Small intestine (tissue), 7 donors: ENCODE data around the gene MSMB. TPM values are rescaled to one million over a fixed set of nuclear protein-coding genes. Genes with fewer than 3 reads are reported as not detected.

Experiments used
- DNase-seq, 2 donors: peaks; one replicate each; pipeline versions ENCODE4 v3.0.0 to v3.0.0-alpha.2; 2013
- FAIRE-seq: peaks from 2 replicates; lab custom pipeline; 2012; peaks lifted over from hg19 to GRCh38; lab: Jason Lieb, UNC
- H3K27ac ChIP-seq, 3 donors: one replicate each; pipeline ENCODE4 v1.5.1; 2013; ENCODE audit warnings: low read length in 2 of 3, mild to moderate bottlenecking in 2 of 3, control low read depth in 1 of 3, inconsistent platforms in 1 of 3, low read depth in 1 of 3, moderate library complexity in 1 of 3
- H3K27me3 ChIP-seq, 3 donors: one replicate each; pipeline ENCODE4 v1.6.1; 2013; ENCODE audit warnings: low read length in 3 of 3, inconsistent platforms in 1 of 3; ENCODE audit not compliant: control insufficient read depth in 3 of 3, insufficient read depth in 3 of 3
- H3K36me3 ChIP-seq, 3 donors: one replicate each; pipeline ENCODE4 v1.6.1; 2013; ENCODE audit warnings: low read length in 3 of 3, inconsistent platforms in 1 of 3, low read depth in 1 of 3, mild to moderate bottlenecking in 1 of 3, moderate library complexity in 1 of 3; ENCODE audit not compliant: control insufficient read depth in 3 of 3, insufficient read depth in 2 of 3
- H3K4me1 ChIP-seq, 3 donors: one replicate each; pipeline ENCODE4 v1.6.1; 2013; ENCODE audit warnings: low read length in 2 of 3, inconsistent platforms in 1 of 3, low read depth in 1 of 3, mild to moderate bottlenecking in 1 of 3, moderate library complexity in 1 of 3; ENCODE audit not compliant: control insufficient read depth in 3 of 3, insufficient read depth in 2 of 3
- H3K4me3 ChIP-seq, 3 donors: one replicate each; pipeline ENCODE4 v1.5.1; 2013; ENCODE audit warnings: low read length in 3 of 3, control low read depth in 1 of 3, inconsistent platforms in 1 of 3, low read depth in 1 of 3, mild to moderate bottlenecking in 1 of 3, moderate library complexity in 1 of 3
- H3K9me3 ChIP-seq, 2 donors: one replicate each; pipeline ENCODE4 v1.6.1; 2013; ENCODE audit warnings: low read depth in 1 of 2, low read length in 1 of 2; ENCODE audit not compliant: control insufficient read depth in 2 of 2, insufficient read depth in 1 of 2
- WGBS, 3 donors: extraction: QIAGEN DNeasy Blood & Tissue Kit; methylation state at CpG; one replicate each; pipeline ENCODE4 v1.1.7; 2013; 5-methylcytosine and 5-hydroxymethylcytosine counted together
- polyA plus RNA-seq, 4 donors: library from polyadenylated mRNA; stranded (reverse) in 3 of 4; unstranded in 1 of 4; fragments of 200-250 nt in 3 of 4; fragments of 120-200 nt in 1 of 4; gene quantifications; one replicate each; pipeline versions ENCODE4 v1.2.1 to v1.2.3, GENCODE V29; 2013
- donor health status: healthy with polysubstance abuse.
- donor health status: control.
- donor health status: control.
- donor health status: Bipolar disorder and iron deficiency.
- donor health status: healthy.

Gene MSMB
- polyA plus RNA-seq, 4 donors, result 0.58 to 46.3 (median 1.4) TPM; not detected in 1

- no peaks in the 10 kb centered on the region for H3K27me3 ChIP-seq
- no peaks in the 10 kb centered on the region for H3K9me3 ChIP-seq
- H3K36me3 ChIP-seq, result peaks cover 4 to 15% (median 8%) of the 10 kb centered on the region in 3 donors
- H3K4me3 ChIP-seq, result peak overlapping the region in 1 of 3 donors; percentile 21
- FAIRE-seq (no peak), DNase-seq (no peak)
- H3K27ac ChIP-seq, result peak overlapping the region; percentile 10 to 77 (median 58)
- peaks cover 6 to 36% (median 12%) of the 10 kb centered on the region in 3 donors for H3K4me1 ChIP-seq
- 62 to 76% (median 62%) methylated on average over 3 of the region's 3 CpGs for WGBS, 3 donors
Observed at GRCh38 chr10:46020344-46020657, 25.8 kb downstream of the MSMB start.

DNA sequence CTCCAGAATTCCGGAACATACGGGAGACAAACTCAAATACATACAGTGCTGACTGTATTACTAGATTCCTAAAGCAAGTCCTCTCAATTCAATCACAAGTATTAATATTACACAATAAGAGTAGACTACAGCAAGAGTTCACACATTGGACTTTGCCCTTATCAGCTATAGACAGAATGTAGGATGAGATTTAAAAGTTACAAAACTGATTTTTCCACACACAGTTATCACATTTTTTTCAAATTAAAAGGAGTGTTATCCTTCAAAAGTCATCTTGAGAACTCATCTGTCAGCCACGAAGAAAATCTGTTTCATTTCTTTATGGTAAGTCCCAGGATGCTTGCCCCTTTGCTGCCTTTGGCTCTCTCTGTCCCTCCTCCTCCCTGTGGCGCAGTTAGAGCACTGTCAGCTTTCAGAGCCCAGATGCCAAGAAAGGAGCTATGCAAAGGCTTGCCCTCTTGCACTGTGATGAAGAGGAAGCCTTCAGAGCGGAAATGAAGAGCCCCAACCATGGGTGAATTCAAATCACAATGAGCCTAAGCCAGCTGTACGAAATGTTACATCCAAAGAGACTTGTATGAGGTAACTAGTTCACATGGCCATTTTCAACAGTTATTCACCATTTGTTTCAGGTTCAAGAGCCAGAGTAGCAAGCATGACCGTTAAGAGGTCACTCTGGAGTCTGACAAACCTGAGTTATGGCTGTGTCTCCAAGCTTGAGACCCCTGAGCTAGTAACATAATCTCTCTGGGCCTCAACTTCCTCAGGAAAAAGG, 26.3 kb downstream of the MSMB start:
- Histone ChIP-seq H3K36me3 (peaks cover 6 to 11% (median 10%) of the 10 kb centered on the region in 3 donors), H3K4me3 (peak overlapping the region in 1 of 3 donors; percentile 22), H3K27ac (peak overlapping the region; percentile 10 to 77 (median 58)), H3K9me3 (no peaks in the 10 kb centered on the region), H3K27me3 (no peaks in the 10 kb centered on the region), H3K4me1 (peaks cover 5 to 34% (median 13%) of the 10 kb centered on the region in 3 donors)
- WGBS, 3 donors, result 34 to 55% (median 43%) methylated on average over 7 of the region's 7 CpGs
- FAIRE-seq (no peak), DNase-seq (peak; percentile 65 to 78)

DNA sequence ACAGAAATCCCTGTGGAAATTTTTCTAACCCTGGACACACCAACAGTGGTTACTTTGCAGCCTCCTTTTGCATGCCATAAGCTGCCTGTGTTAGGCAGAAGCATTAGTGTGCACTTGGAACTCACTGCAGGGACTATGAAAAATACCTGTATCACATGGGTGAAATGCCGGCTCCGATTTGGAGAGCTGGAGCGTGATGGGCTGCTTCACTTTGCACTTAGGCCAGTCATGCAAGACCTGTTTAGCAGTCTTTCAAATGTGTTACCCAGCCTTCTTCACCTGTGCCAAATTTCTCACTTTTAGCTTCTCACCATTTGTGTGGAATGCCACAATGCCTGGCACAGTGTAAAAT, 26.9 kb downstream of the MSMB start:
- DNase-seq, result no peak
- WGBS, 3 donors, result 70 to 76% (median 73%) methylated on average over 3 of the region's 3 CpGs
- Histone ChIP-seq H3K9me3 (no peaks in the 10 kb centered on the region), H3K4me3 (peak overlapping the region in 1 of 3 donors; percentile 22), H3K4me1 (peaks cover 5 to 32% (median 14%) of the 10 kb centered on the region in 3 donors), H3K27ac (no peak overlapping the region), H3K36me3 (peaks cover 8 to 13% (median 12%) of the 10 kb centered on the region in 3 donors), H3K27me3 (no peaks in the 10 kb centered on the region)
- FAIRE-seq, result no peak

- Histone ChIP-seq H3K36me3 (peaks cover 10 to 17% (median 12%) of the 10 kb centered on the region in 3 donors), H3K27me3 (no peaks in the 10 kb centered on the region), H3K4me1 (peaks cover 5 to 28% (median 14%) of the 10 kb centered on the region in 3 donors), H3K27ac (peak overlapping the region in 1 of 3 donors; percentile 18), H3K9me3 (no peaks in the 10 kb centered on the region), H3K4me3 (peak overlapping the region in 1 of 3 donors; percentile 22)
- WGBS, 3 donors, result 47 to 56% (median 49%) methylated on average over 2 of the region's 2 CpGs
- DNase-seq (no peak), FAIRE-seq (no peak)
Observed at GRCh38 chr10:46018453-46019176, 27.5 kb downstream of the MSMB start.

- WGBS, 3 donors, result 81 to 86% (median 84%) methylated on average over 2 of the region's 2 CpGs
- H3K4me3 ChIP-seq, result no peak overlapping the region
- H3K9me3 ChIP-seq, result no peaks in the 10 kb centered on the region
- no peaks in the 10 kb centered on the region for H3K27me3 ChIP-seq
- peaks cover 5 to 27% (median 14%) of the 10 kb centered on the region in 3 donors for H3K4me1 ChIP-seq
- DNase-seq, result no peak
- peaks cover 13 to 19% (median 14%) of the 10 kb centered on the region in 3 donors for H3K36me3 ChIP-seq
- no peak for FAIRE-seq
- no peak overlapping the region for H3K27ac ChIP-seq
Observed at GRCh38 chr10:46017733-46018132, 28.3 kb downstream of the MSMB start.

DNA sequence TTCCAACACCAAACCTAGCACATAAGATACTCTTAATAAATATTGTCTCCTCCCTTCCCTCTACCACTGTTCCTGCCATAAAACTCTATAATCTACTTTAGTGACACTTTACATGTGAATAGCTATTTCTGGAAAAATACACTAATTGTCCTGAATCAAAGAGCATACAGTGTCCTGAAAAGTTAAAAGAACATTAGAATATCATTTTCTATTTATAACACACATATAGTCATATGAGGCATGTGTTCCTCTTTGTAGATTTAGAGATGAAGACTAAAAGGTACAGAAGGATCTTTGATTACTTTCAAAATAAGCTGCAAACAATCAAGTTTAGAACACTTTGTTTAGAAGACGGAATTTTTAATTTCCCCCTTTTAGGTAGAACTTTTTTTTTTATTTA, 29.3 kb downstream of the MSMB start:
- FAIRE-seq (no peak), DNase-seq (no peak)
- H3K4me3 ChIP-seq, result no peak overlapping the region
- no peaks in the 10 kb centered on the region for H3K9me3 ChIP-seq
- peaks cover 13 to 17% (median 16%) of the 10 kb centered on the region in 3 donors for H3K36me3 ChIP-seq
- no peaks in the 10 kb centered on the region for H3K27me3 ChIP-seq
- no peak overlapping the region for H3K27ac ChIP-seq
- 87 to 100% (median 88%) methylated on average over 1 of the region's 1 CpG for whole genome bisulfite sequencing, 3 donors
- peaks cover 5 to 24% (median 11%) of the 10 kb centered on the region in 3 donors for H3K4me1 ChIP-seq

DNA sequence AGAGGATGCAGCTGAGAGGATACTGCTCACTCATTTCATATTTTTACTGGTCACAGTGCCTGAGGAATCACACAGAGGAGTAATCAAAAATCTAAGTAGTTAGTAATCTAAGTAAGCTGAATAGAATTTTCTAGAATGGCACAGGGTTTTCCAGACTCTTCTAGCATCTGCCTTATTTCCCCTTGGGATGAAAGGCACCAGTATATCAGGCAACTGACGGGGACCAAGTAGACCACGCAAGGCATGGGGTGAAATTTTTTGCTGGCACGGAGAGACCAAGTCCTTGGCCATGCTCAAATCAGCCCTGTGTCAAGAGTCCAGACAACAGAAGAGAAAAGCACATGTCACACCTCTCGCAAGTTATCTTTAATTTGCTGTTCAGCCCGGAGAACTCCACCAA, 29.9 kb downstream of the MSMB start:
- no peak overlapping the region for H3K27ac ChIP-seq
- H3K27me3 ChIP-seq, result no peaks in the 10 kb centered on the region
- H3K4me1 ChIP-seq, result peaks cover 5 to 22% (median 11%) of the 10 kb centered on the region in 3 donors
- no peak for FAIRE-seq
- peaks cover 13 to 22% (median 20%) of the 10 kb centered on the region in 3 donors for H3K36me3 ChIP-seq
- no peak for DNase-seq
- no peaks in the 10 kb centered on the region for H3K9me3 ChIP-seq
- H3K4me3 ChIP-seq, result no peak overlapping the region
- 94 to 96% (median 94%) methylated on average over 5 of the region's 5 CpGs for WGBS, 3 donors

GRCh38 chr10:46014683-46015405, 31.2 kb downstream of the MSMB start:
- Histone ChIP-seq H3K4me1 (peaks cover 5 to 14% (median 9%) of the 10 kb centered on the region in 3 donors), H3K36me3 (peaks cover 15 to 31% (median 30%) of the 10 kb centered on the region in 3 donors)

More at GRCh38 chr10:46014683-46015405, 31.2 kb downstream of the MSMB start:
- peak overlapping the region in 1 of 3 donors; percentile 55 for H3K27ac ChIP-seq
- no peaks in the 10 kb centered on the region for H3K27me3 ChIP-seq
- no peaks in the 10 kb centered on the region for H3K9me3 ChIP-seq
- 30 to 69% (median 55%) methylated on average over 5 of the region's 5 CpGs for WGBS, 3 donors
- no peak for FAIRE-seq
- no peak overlapping the region for H3K4me3 ChIP-seq
- DNase-seq, result peak; percentile 38 to 47
